SH-SY5Y (cell line): ENCODE data around the gene CNTN4.

Experiments used
- GATA2 ChIP-seq: IDR thresholded peaks from 2 replicates; pipeline ENCODE4 v1.6.1; 2011; ENCODE audit warnings: mild to moderate bottlenecking, low read depth, low read length
- GATA3 ChIP-seq: IDR thresholded peaks from 2 replicates; pipeline ENCODE4 v1.6.1; 2011; ENCODE audit warnings: low read depth, mild to moderate bottlenecking, low read length, moderate library complexity

DNA sequence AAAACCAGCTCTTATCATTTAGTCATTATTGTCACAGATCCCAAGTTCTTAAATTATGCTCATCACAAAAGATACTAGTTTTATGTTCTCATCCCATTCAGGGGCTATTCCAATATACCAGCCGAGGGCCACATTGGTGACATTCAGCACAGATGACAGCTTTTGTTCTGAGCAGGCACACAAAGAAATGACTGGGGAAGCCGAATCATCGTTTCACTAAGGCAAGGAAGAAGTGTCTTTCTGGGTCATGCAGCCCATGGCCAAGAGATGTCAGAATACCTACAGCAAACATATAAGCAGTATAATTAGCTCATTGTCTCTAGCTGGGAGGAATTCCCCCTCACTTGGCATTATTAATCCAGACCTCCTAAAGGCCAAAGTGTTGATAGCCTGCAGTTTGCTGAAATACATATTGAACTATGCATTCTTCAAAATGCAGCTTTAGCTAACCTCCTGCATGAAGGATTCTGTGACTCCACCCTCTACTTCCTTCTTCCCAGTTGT is 100.2 kb downstream of the CNTN4 start:
- TF ChIP-seq GATA3 (no peak), GATA2 (no peak)
